Thoracic aorta (tissue), 2 donors: ENCODE results near the gene SDR9C7. TPM values are rescaled to one million over a fixed set of nuclear protein-coding genes. Genes with fewer than 3 reads are reported as not detected.

Experiments used
- ATAC-seq: fragments of 150-250 bp; one replicate; pipeline ENCODE4 v1.8.0; 2017; ENCODE audit warnings: low read depth; ENCODE audit not compliant: insufficient number of reproducible peaks, low FRiP score
- DNase-seq: peaks from one replicate; pipeline ENCODE4 v3.0.0-alpha.2; 2020; ENCODE audit warnings: low spot score
- H3K27ac ChIP-seq, 2 donors: fragments of 200-600 bp; sonication (generic); 1 replicate in 1 of 2; 2 replicates in 1 of 2; pipeline ENCODE4 v1.5.1; 2016; ENCODE audit warnings: mild to moderate bottlenecking in 2 of 2, moderate library complexity in 2 of 2
- H3K27me3 ChIP-seq: fragments of 200-600 bp; sonication (generic); replicated peaks from 2 replicates; pipeline ENCODE4 v1.6.0; 2016; ENCODE audit warnings: mild to moderate bottlenecking; ENCODE audit not compliant: insufficient read depth
- H3K36me3 ChIP-seq: fragments of 200-600 bp; sonication (generic); one replicate; pipeline ENCODE4 v1.5.1; 2016
- H3K4me1 ChIP-seq, 2 donors: fragments of 200-600 bp; sonication (generic); 1 replicate in 1 of 2; 2 replicates in 1 of 2; pipeline versions ENCODE4 v1.5.1 to v1.6.0; 2016; ENCODE audit warnings: low read depth in 2 of 2, mild to moderate bottlenecking in 1 of 2; ENCODE audit not compliant: control insufficient read depth in 1 of 2
- H3K4me3 ChIP-seq: fragments of 200-600 bp; sonication (generic); 2 replicates; pipeline ENCODE4 v1.5.1; 2016; ENCODE audit warnings: mild to moderate bottlenecking
- H3K9me3 ChIP-seq: fragments of 200-600 bp; sonication (generic); 2 replicates; pipeline ENCODE4 v1.5.1; 2016
- total RNA-seq, 2 donors: library from RNA; depleted of rRNA; stranded (reverse); fragments of >200 nt; gene quantifications; one replicate each; pipeline versions ENCODE4 v1.1.0 to v1.2.3, GENCODE V29; 2016
- TF ChIP-seq, protein P1 (sequence below): fragments of 200-600 bp; sonication (generic); IDR thresholded peaks from one replicate; pipeline ENCODE4 v1.5.1; 2019; ENCODE audit warnings: antibody characterized with exemption

The SDR9C7 gene
- total RNA-seq, 2 donors from 2014 or later = 0.27 TPM; not detected in 1

DNA sequence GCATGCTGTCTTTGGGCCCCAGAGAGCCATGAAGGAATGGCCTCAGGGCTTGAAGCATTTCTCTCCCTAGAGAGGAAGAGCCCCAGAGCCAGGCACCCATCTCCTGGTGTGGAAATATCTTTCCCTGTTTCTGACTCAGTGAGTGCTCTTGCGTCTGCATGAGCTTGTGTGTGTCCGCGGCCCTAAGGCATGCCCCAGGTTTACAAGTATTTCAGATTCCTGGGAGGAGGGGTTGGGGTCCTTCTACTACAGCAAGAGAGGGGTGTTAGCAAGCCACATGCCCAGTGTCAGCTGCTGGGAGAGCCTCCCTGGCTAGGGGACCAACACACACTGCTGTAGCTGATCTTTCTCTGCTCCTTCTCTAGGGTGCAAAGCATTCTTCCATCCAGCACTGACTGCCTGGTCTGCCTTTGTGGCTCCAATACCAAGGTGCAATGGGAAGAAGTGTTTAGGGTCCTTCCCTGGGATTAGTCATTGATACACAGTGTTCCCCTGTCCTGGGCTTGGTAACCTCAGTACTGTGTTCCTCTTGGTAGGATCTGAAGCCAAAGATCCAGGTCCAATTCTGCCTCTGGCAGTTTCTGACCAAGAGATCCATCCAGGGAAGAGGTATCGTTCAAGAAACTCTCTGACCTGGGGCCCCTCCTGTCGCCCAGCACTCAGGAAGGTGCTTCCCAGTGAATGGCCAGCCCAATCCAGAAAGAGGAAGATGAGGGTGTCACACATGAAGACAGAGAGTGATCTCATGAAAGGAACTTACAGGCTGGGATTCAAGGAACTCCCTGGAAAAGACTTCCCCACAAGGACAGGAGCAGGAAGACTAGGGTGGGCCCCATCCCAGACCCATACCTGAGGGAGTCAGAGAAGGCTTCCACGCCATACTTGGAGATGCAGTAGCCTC is 20.1 kb upstream of the SDR9C7 start:
- no peaks in the 10 kb centered on the region for H3K4me1 ChIP-seq
- H3K4me3 ChIP-seq = no peak overlapping the region
- H3K36me3 ChIP-seq = no peaks in the 10 kb centered on the region
- ATAC-seq (no peak), DNase-seq (no peak)
- H3K27ac ChIP-seq = no peak overlapping the region
- H3K9me3 ChIP-seq = peaks cover 7% of the 10 kb centered on the region
- TF ChIP-seq, protein P1, sequence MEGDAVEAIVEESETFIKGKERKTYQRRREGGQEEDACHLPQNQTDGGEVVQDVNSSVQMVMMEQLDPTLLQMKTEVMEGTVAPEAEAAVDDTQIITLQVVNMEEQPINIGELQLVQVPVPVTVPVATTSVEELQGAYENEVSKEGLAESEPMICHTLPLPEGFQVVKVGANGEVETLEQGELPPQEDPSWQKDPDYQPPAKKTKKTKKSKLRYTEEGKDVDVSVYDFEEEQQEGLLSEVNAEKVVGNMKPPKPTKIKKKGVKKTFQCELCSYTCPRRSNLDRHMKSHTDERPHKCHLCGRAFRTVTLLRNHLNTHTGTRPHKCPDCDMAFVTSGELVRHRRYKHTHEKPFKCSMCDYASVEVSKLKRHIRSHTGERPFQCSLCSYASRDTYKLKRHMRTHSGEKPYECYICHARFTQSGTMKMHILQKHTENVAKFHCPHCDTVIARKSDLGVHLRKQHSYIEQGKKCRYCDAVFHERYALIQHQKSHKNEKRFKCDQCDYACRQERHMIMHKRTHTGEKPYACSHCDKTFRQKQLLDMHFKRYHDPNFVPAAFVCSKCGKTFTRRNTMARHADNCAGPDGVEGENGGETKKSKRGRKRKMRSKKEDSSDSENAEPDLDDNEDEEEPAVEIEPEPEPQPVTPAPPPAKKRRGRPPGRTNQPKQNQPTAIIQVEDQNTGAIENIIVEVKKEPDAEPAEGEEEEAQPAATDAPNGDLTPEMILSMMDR = no peak
- H3K27me3 ChIP-seq = no peaks in the 10 kb centered on the region

DNA sequence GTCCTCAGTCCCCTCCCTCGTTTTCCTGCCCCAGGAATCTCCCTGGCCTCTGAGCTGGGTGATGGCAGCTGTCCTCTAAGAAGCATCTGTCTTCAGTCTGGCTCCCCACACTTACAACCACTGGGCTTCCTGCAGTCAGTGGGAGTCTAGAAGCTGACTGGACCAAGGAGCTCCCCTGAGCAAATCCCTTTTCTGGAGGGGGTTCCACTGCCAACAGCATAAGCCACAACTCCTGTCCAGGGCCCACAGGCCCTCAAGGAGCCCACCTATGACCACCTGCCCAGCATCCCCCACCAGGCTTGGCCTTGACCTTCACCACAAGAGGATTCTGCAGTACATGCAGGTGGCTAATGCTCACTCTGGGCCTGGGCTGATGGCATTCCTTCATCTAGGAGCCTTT is 19.1 kb upstream of the SDR9C7 start:
- Histone ChIP-seq H3K4me3 (no peak overlapping the region), H3K4me1 (no peaks in the 10 kb centered on the region), H3K27me3 (no peaks in the 10 kb centered on the region), H3K9me3 (peaks cover 4% of the 10 kb centered on the region), H3K27ac (no peak overlapping the region), H3K36me3 (no peaks in the 10 kb centered on the region)
- TF ChIP-seq, protein P1 = no peak
- no peak for ATAC-seq
- DNase-seq = no peak

DNA sequence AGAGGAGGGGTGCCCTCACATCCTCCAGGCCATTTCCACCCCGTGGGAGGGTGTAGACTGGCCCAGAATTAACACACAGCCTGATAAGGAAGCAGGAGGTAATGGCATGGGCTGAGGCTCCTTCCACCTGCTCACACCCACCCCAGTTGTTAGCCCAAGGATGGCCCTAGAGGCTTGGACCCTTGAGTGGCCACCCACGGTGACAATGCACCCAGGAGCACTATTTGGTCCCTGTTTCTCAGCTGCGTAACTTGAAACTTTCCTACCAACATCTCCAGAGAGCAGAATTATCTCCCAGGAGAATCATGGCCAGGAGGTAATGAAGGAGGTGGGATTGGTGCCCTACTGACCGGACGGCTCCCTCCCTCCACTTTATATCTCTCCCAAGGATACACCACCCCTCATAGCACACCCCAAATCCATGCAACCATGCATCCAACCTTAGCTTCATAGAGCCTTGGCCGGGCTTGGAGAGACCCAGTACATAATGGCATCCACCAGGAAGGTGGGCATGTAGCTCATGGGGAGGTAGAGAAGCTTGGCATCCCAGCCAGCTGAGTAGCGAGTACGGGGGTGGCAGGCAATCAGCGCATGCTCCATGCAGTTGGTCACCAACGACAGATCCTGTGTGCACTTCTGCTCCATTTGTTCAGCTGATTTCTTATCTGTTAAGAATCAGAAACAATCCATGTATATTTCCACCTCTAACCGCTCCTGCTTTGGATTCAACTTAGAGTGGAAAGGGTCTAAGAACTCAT is 17.6 kb upstream of the SDR9C7 start:
- H3K4me3 ChIP-seq = no peak overlapping the region
- H3K27me3 ChIP-seq = no peaks in the 10 kb centered on the region
- H3K9me3 ChIP-seq = no peaks in the 10 kb centered on the region
- DNase-seq = no peak
- no peak for ATAC-seq
- H3K36me3 ChIP-seq = no peaks in the 10 kb centered on the region
- H3K4me1 ChIP-seq = no peaks in the 10 kb centered on the region
- H3K27ac ChIP-seq = no peak overlapping the region
- TF ChIP-seq, protein P1 = no peak

DNA sequence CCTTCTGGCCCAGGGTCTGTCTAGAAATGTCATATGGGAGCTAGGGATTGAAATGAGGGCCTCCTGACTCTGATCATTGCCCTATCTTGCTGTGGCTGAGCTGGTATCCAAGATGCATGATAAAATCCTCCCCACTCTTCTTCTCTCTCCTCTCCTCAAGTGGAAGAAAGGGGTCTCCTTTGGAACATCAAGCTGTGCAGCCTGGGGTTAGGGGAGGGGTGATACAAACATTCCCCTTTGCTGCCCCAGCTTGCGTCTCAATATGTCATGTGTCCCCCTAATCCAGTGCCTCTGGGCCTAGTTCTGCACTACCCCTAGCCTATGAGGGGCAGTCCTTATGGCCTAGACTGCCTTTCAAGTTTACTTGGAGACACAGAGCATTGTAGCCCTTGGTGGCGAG is 14.7 kb upstream of the SDR9C7 start:
- Histone ChIP-seq H3K36me3 (no peaks in the 10 kb centered on the region), H3K27ac (no peak overlapping the region), H3K9me3 (no peaks in the 10 kb centered on the region), H3K27me3 (no peaks in the 10 kb centered on the region), H3K4me3 (no peak overlapping the region), H3K4me1 (no peaks in the 10 kb centered on the region)
- no peak for ATAC-seq
- TF ChIP-seq, protein P1 = no peak
- no peak for DNase-seq

DNA sequence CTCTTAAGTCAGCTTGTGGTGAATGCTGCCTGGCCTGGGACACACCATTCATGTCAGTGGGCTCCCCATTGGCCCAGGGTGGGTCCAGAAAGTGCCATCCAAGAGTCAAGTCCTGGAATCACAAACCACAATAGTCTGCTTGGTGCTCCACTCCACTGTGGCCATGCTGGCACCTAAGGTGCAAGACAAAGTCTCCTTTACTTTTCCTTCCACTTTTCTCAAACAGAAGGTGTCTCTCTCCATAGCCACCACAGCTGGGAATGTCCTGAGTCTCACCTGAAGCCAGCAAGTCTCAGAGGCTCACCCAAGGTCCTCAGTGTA is 14.2 kb upstream of the SDR9C7 start:
- no peak for ATAC-seq
- H3K9me3 ChIP-seq = no peaks in the 10 kb centered on the region
- TF ChIP-seq, protein P1 = no peak
- DNase-seq = no peak
- no peaks in the 10 kb centered on the region for H3K4me1 ChIP-seq
- no peak overlapping the region for H3K27ac ChIP-seq
- H3K27me3 ChIP-seq = no peaks in the 10 kb centered on the region
- no peaks in the 10 kb centered on the region for H3K36me3 ChIP-seq
- no peak overlapping the region for H3K4me3 ChIP-seq
